ENCODE data around the gene DCN.

Gene DCN

DNA sequence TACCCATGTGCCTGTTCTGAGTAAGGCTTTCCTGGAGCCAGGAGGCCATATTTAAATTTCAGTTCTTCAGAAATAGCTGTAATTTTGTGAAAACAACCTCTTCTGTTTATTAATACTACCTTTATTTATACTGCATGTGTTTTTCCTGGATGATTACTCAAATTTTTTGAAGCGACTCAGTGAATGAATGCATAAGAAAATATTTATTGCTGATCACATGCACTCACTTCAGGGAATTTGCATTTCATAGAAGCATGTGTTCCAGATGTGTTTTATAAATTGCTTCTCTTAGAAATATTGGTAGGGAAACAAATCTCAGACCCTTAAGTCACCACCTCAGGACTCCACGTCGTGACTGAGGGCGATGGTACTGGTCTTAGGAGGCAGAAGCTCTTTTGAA lies 21.8 kb upstream of the DCN start:
- Mint-ChIP-seq H3K4me1 (ENCODE audit: low read depth) (no peaks in the 10 kb centered on the region), H3K36me3 (no peaks in the 10 kb centered on the region), H3K9me3 (ENCODE audit: low read depth) (no peaks in the 10 kb centered on the region), H3K27ac (no peak overlapping the region), H3K27me3 (peaks cover 4% of the 10 kb centered on the region), H3K4me3 (no peak overlapping the region)

DNA sequence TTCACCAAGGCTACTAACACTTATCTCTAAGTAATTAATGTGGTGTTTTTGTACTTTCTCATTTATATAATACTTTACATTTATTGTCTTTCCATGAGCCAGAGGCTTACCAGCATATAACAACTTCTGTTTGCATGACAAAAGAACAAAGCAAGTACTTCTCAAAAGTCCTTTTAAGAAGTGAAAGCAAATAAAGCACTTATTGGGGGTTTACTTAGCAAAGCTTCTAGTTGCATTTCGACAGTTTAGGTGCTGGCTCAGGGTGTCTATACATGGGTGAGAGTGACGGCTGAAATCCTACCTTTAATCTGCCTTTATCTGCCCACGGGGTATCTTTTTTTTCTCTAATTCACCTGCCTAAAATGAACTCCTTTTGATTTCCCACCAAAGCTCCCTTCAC lies 21.0 kb upstream of the DCN start:
- H3K27me3 Mint-ChIP-seq = peaks cover 4% of the 10 kb centered on the region
- no peaks in the 10 kb centered on the region for H3K4me1 Mint-ChIP-seq (ENCODE audit: low read depth)
- no peak overlapping the region for H3K27ac Mint-ChIP-seq
- no peaks in the 10 kb centered on the region for H3K9me3 Mint-ChIP-seq (ENCODE audit: low read depth)
- no peak overlapping the region for H3K4me3 Mint-ChIP-seq
- H3K36me3 Mint-ChIP-seq = no peaks in the 10 kb centered on the region

DNA sequence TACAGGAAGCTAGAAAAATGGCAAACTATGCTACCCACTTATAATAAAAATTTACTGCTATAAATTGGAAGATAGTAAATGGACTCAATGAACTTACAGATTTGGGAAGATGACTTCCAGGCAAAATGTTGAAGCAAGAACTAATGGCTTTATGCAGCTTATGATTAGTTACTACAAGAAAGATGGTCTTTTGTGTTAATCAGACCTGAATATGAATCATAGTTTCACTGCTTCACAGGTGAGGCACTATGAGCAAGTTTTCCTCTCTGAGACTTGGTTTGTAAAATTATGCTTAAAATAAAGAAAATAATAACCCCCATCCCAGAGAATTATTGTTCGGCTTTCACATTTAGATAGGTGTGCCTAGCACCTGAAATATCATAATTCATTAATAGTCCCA lies 19.8 kb upstream of the DCN start:
- H3K4me3 Mint-ChIP-seq = no peak overlapping the region
- no peaks in the 10 kb centered on the region for H3K4me1 Mint-ChIP-seq (ENCODE audit: low read depth)
- peaks cover 4% of the 10 kb centered on the region for H3K27me3 Mint-ChIP-seq
- H3K27ac Mint-ChIP-seq = no peak overlapping the region
- H3K36me3 Mint-ChIP-seq = no peaks in the 10 kb centered on the region
- peaks cover 6% of the 10 kb centered on the region for H3K9me3 Mint-ChIP-seq (ENCODE audit: low read depth)

DNA sequence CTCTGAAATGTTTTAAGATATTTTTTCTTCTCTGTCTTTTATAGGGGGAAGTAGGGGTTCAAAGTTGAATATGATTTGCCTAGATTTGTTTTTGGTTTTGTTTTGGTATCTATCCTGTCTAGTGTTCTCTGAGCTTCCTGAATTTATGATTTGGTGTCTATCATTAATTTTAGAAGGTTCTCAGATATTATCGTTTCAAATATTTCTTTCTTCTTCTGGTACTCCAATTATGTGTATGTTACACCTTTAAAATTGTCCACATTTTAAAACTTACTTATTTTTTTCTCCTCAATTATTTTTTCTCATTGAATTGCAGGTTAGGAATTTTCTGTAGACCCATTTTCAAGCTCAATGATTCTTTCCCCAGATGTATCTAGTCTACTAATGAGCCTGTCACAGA lies 13.8 kb upstream of the DCN start:
- no peaks in the 10 kb centered on the region for H3K27me3 Mint-ChIP-seq
- peaks cover 20% of the 10 kb centered on the region for H3K9me3 Mint-ChIP-seq (ENCODE audit: low read depth)
- H3K4me1 Mint-ChIP-seq (ENCODE audit: low read depth) = no peaks in the 10 kb centered on the region
- no peak overlapping the region for H3K4me3 Mint-ChIP-seq
- no peaks in the 10 kb centered on the region for H3K36me3 Mint-ChIP-seq
- no peak overlapping the region for H3K27ac Mint-ChIP-seq

DNA sequence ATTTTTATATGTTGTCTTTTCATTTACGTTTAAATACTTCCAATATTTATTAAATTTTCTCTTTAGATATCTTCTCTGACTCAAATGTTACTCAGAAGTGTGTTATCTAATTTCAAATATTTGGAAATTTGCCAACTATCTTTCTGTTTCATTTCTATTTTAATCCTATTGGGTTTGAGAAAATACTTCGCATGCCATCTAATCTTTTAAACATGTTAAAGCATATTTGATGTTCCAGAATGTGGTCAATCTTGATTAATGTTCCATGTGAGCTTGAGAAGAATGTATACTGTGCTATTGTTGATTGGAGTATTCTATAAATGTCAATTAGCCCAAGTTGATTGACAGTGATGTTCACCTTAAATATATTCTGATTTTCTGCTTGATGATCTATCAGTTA lies 11.9 kb upstream of the DCN start:
- no peaks in the 10 kb centered on the region for H3K4me1 Mint-ChIP-seq (ENCODE audit: low read depth)
- H3K4me3 Mint-ChIP-seq = no peak overlapping the region
- H3K27me3 Mint-ChIP-seq = no peaks in the 10 kb centered on the region
- H3K9me3 Mint-ChIP-seq (ENCODE audit: low read depth) = peaks cover 20% of the 10 kb centered on the region
- H3K36me3 Mint-ChIP-seq = no peaks in the 10 kb centered on the region
- H3K27ac Mint-ChIP-seq = no peak overlapping the region

DNA sequence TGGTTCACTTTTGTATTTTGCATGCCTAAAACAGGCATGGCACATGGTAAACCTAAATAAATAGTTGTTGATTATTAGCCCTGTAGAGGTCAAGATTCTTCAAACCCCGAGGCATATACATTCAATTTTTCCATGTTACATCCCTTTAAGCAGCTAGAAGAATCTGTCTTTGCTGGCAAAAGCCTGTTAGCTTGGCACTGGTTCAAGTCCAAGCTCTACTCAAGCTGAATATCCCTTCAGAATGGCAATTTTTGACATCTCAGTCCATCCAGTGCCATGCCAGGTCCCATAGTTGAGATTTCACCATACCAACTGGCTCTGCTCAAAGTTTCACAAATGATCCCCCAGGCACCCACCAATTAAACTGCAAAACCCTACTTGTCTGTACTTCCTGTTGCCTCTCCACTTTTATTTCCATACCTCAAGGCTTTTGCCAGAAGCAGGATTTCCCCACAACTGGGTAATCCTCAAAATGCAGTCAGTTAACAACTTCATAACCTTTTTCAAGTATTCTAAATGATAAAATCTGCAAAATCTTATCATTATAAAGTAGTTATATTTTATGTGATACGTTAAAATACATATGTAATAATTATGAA lies 9.0 kb upstream of the DCN start:
- Mint-ChIP-seq H3K9me3 (ENCODE audit: low read depth) (peaks cover 13% of the 10 kb centered on the region), H3K27me3 (no peaks in the 10 kb centered on the region), H3K27ac (no peak overlapping the region), H3K4me3 (no peak overlapping the region), H3K36me3 (no peaks in the 10 kb centered on the region), H3K4me1 (ENCODE audit: low read depth) (no peaks in the 10 kb centered on the region)

GRCh38 chr12:91189516-91189915 lies 6.9 kb upstream of the DCN start:
- no peaks in the 10 kb centered on the region for H3K36me3 Mint-ChIP-seq
- H3K9me3 Mint-ChIP-seq (ENCODE audit: low read depth) = peaks cover 7% of the 10 kb centered on the region
- H3K27ac Mint-ChIP-seq = no peak overlapping the region

GRCh38 chr12:91188778-91189177 lies 6.2 kb upstream of the DCN start:
- no peaks in the 10 kb centered on the region for H3K4me1 Mint-ChIP-seq (ENCODE audit: low read depth)
- H3K27ac Mint-ChIP-seq = no peak overlapping the region
- peaks cover 7% of the 10 kb centered on the region for H3K9me3 Mint-ChIP-seq (ENCODE audit: low read depth)
- no peak overlapping the region for H3K4me3 Mint-ChIP-seq
- H3K27me3 Mint-ChIP-seq = peaks cover 1% of the 10 kb centered on the region
- no peaks in the 10 kb centered on the region for H3K36me3 Mint-ChIP-seq

More at GRCh38 chr12:91189516-91189915, 6.9 kb upstream of the DCN start:
- H3K27me3 Mint-ChIP-seq = no peaks in the 10 kb centered on the region
- H3K4me3 Mint-ChIP-seq = no peak overlapping the region
- no peaks in the 10 kb centered on the region for H3K4me1 Mint-ChIP-seq (ENCODE audit: low read depth)

DNA sequence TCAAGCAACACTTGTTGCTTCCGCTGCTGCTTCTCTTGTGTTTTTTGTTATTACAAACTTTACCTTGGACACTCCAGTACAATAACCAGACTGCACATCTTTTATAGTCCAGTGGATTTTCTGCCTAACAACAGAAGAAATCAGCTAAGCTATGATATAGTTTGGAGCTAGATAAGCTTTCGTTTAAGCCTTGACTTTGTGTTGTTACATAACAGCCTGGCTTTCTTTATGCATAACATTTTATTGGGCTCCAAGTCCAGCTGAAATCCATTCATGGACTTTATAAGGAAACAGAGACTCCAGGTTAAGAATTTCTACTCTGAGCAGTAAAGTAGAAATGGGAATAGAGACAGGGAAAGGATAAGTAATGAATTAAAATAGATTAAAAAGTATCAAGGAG lies 3.5 kb upstream of the DCN start:
- H3K4me1 Mint-ChIP-seq (ENCODE audit: low read depth) = no peaks in the 10 kb centered on the region
- H3K27ac Mint-ChIP-seq = no peak overlapping the region
- no peaks in the 10 kb centered on the region for H3K36me3 Mint-ChIP-seq
- H3K4me3 Mint-ChIP-seq = no peak overlapping the region
- no peaks in the 10 kb centered on the region for H3K9me3 Mint-ChIP-seq (ENCODE audit: low read depth)
- H3K27me3 Mint-ChIP-seq = peaks cover 1% of the 10 kb centered on the region

DNA sequence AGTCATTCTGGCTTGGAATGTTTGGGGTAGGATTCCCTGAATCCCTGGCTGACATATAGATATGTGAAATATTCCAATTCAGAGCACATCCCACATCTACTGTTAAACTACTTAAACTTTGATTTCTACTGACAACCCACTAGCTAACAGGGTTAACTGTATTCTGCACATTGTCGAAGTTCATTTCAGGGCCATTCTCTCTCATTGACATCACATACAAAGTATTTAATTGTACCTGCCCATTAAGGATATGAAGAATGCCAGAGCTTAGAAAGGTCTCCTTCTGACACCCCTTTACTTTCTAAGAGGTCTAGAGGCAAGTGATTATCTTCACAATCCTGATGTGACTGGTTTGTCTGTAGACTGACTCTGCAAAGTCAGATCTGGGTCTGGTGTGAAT lies 2.8 kb upstream of the DCN start:
- Mint-ChIP-seq H3K4me3 (no peak overlapping the region), H3K27me3 (peaks cover 1% of the 10 kb centered on the region), H3K27ac (no peak overlapping the region), H3K36me3 (no peaks in the 10 kb centered on the region), H3K9me3 (ENCODE audit: low read depth) (no peaks in the 10 kb centered on the region), H3K4me1 (ENCODE audit: low read depth) (no peaks in the 10 kb centered on the region)

DNA sequence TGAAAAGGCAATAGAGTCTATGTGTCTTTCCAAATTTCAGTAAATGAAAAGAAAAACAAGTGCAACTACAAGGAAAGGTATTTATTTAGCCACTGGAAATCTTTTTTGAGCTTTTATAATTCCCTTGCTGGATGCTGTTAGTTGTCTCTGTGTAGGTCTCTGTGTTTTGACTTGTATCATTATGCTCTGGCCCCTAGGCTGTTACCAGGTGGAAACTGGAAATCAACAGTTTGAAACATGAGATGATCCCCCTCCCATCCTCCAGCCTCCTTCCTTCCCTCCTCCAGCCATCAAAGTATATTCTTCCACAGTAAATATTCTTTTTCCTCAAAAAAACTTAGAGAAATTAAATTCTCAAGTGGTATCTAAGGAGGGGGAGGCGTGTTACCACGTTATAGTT lies 934 bp upstream of the DCN start:
- Mint-ChIP-seq H3K9me3 (ENCODE audit: low read depth) (no peaks in the 10 kb centered on the region), H3K4me1 (ENCODE audit: low read depth) (no peaks in the 10 kb centered on the region), H3K27me3 (peaks cover 1% of the 10 kb centered on the region), H3K27ac (no peak overlapping the region), H3K4me3 (no peak overlapping the region), H3K36me3 (no peaks in the 10 kb centered on the region)

- Mint-ChIP-seq H3K27me3 (peaks cover 1% of the 10 kb centered on the region), H3K36me3 (no peaks in the 10 kb centered on the region), H3K4me3 (no peak overlapping the region), H3K27ac (no peak overlapping the region), H3K4me1 (ENCODE audit: low read depth) (no peaks in the 10 kb centered on the region), H3K9me3 (ENCODE audit: low read depth) (no peaks in the 10 kb centered on the region)
These were observed 1.8 kb downstream of the DCN start for GRCh38 chr12:91180582-91181395.

DNA sequence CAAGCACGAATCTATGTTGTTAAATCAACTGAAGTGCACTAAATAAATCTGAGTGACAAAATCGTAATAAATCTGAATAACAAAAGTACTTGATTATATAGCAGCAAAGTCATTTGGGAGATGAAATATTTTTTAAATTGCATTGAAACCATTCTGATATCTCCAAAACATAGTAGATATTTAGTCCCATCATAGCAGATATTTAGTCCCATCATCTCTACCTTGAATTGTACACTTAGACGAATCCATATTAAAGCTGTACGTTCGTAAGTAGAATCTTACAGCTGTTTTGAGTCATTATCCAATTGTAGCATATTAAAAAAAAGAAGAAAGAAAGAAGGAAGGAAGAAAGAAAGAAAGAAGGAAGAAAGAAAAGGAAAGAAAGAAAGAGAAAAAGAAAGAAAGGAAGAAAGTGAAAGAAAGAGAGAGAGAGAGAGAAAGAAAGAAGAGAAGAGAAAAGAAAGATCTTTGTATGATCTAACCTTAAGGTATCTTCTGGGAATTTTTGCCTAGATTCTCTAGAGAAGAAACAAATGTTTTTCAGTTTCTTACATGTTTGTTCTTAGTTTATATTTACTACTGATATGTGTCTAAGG lies 2.6 kb downstream of the DCN start:
- no peaks in the 10 kb centered on the region for H3K36me3 Mint-ChIP-seq
- H3K27ac Mint-ChIP-seq = no peak overlapping the region
- no peak overlapping the region for H3K4me3 Mint-ChIP-seq
- peaks cover 1% of the 10 kb centered on the region for H3K27me3 Mint-ChIP-seq
- H3K9me3 Mint-ChIP-seq (ENCODE audit: low read depth) = no peaks in the 10 kb centered on the region
- no peaks in the 10 kb centered on the region for H3K4me1 Mint-ChIP-seq (ENCODE audit: low read depth)

- no peak overlapping the region for H3K4me3 Mint-ChIP-seq
- H3K27me3 Mint-ChIP-seq = peaks cover 1% of the 10 kb centered on the region
- H3K27ac Mint-ChIP-seq = no peak overlapping the region
- H3K4me1 Mint-ChIP-seq (ENCODE audit: low read depth) = no peaks in the 10 kb centered on the region
- H3K9me3 Mint-ChIP-seq (ENCODE audit: low read depth) = no peaks in the 10 kb centered on the region
- no peaks in the 10 kb centered on the region for H3K36me3 Mint-ChIP-seq
These were observed 3.3 kb downstream of the DCN start for GRCh38 chr12:91179315-91179714.

DNA sequence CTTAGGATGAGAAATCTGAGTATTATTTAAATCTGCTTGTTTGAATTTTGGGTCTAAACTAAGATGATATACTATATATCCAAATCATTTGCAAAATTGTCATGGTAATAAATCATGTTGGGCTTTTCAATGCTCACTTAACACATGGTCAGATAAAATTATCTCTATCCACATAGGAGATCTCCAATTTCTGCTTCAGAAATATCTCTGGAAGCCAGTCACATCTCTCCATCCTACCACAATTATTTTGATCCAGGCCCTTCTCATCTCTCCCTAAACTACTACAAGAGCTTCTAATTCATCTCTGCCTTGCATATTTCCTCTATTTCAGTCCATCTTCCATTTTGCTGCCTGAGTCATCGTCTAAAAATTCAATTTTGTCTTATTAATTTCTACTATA lies 3.8 kb downstream of the DCN start:
- Mint-ChIP-seq H3K4me3 (no peak overlapping the region), H3K9me3 (ENCODE audit: low read depth) (no peaks in the 10 kb centered on the region), H3K36me3 (no peaks in the 10 kb centered on the region), H3K27me3 (no peaks in the 10 kb centered on the region), H3K27ac (no peak overlapping the region), H3K4me1 (ENCODE audit: low read depth) (no peaks in the 10 kb centered on the region)

Data from activated naive CD8-positive, alpha-beta T cell (primary cell).